Neuronal stem cell (in vitro differentiated cells): ENCODE results near the gene MKS1.

Source experiments
- DNase-seq: peaks from one replicate; pipeline ENCODE4 v3.0.0-alpha.2; 2013; ENCODE audit warnings: low spot score
- H2AFZ ChIP-seq: one replicate; pipeline ENCODE4 v1.6.1; 2013; ENCODE audit warnings: mild to moderate bottlenecking, low read length, inconsistent platforms
- H2AK5ac ChIP-seq: 2 replicates; pipeline ENCODE4 v1.6.1; 2013; ENCODE audit warnings: low read depth, mild to moderate bottlenecking, inconsistent platforms, low read length, moderate library complexity, mixed read lengths
- H2BK120ac ChIP-seq: 2 replicates; pipeline ENCODE4 v1.6.1; 2013; ENCODE audit warnings: low read depth, mild to moderate bottlenecking, inconsistent platforms, low read length, moderate library complexity, mixed read lengths
- H2BK12ac ChIP-seq: one replicate; pipeline ENCODE4 v1.6.1; 2013; ENCODE audit warnings: low read length, inconsistent platforms
- H2BK15ac ChIP-seq: 2 replicates; pipeline ENCODE4 v1.6.1; 2013; ENCODE audit warnings: mild to moderate bottlenecking, low read length, inconsistent platforms, mixed read lengths
- H2BK5ac ChIP-seq: one replicate; pipeline ENCODE4 v1.6.1; 2013; ENCODE audit warnings: inconsistent platforms, mild to moderate bottlenecking, low read length, moderate library complexity
- H3K14ac ChIP-seq: one replicate; pipeline ENCODE4 v1.6.1; 2013; ENCODE audit warnings: low read length, inconsistent platforms
- H3K18ac ChIP-seq: 2 replicates; pipeline ENCODE4 v1.6.1; 2013; ENCODE audit warnings: low read length, inconsistent platforms
- H3K23ac ChIP-seq: 2 replicates; pipeline ENCODE4 v1.6.1; 2013; ENCODE audit warnings: low read depth, mild to moderate bottlenecking, mixed read lengths, low read length, inconsistent platforms; ENCODE audit not compliant: poor library complexity
- H3K27ac ChIP-seq: replicated peaks from 3 replicates; pipeline ENCODE4 v1.5.1; 2013; ENCODE audit warnings: low read length, inconsistent platforms
- H3K27me3 ChIP-seq, 3 experiments: 2 replicates each; pipeline ENCODE4 v1.6.1; 2013; ENCODE audit warnings: low read length in 3 of 3, mild to moderate bottlenecking in 2 of 3, inconsistent platforms in 1 of 3, low read depth in 1 of 3, mixed read lengths in 1 of 3, moderate library complexity in 1 of 3; ENCODE audit not compliant: control insufficient read depth in 3 of 3, insufficient read depth in 3 of 3
- H3K36me3 ChIP-seq, 2 donors: replicated peaks in 1 of 2; 2 replicates each; pipeline ENCODE4 v1.6.1; 2013; ENCODE audit warnings: low read length in 2 of 2; ENCODE audit not compliant: control insufficient read depth in 2 of 2, insufficient read depth in 2 of 2
- H3K4ac ChIP-seq: 2 replicates; pipeline ENCODE4 v1.6.1; 2013; ENCODE audit warnings: inconsistent platforms, mild to moderate bottlenecking, low read length, moderate library complexity
- H3K4me1 ChIP-seq, 2 donors: 1 replicate in 1 of 2; 2 replicates in 1 of 2; pipeline ENCODE4 v1.6.1; 2013; ENCODE audit warnings: low read length in 2 of 2, low read depth in 1 of 2; ENCODE audit not compliant: control insufficient read depth in 2 of 2, insufficient read depth in 1 of 2
- H3K4me2 ChIP-seq: one replicate; pipeline ENCODE4 v1.6.1; 2013; ENCODE audit warnings: mild to moderate bottlenecking, low read length, inconsistent platforms; ENCODE audit not compliant: insufficient read depth, poor library complexity, severe bottlenecking
- H3K4me3 ChIP-seq, 2 donors: 2 replicates each; pipeline ENCODE4 v1.5.1; 2013; ENCODE audit warnings: low read length in 2 of 2, mild to moderate bottlenecking in 2 of 2, inconsistent platforms in 1 of 2, moderate library complexity in 1 of 2
- H3K79me1 ChIP-seq: one replicate; pipeline ENCODE4 v1.6.1; 2013; ENCODE audit warnings: low read depth, mild to moderate bottlenecking, inconsistent platforms, low read length, moderate library complexity
- H3K9ac ChIP-seq: one replicate; pipeline ENCODE4 v1.6.1; 2013; ENCODE audit warnings: mild to moderate bottlenecking, low read depth, low read length, inconsistent platforms; ENCODE audit not compliant: poor library complexity
- H3K9me3 ChIP-seq, 2 donors: replicated peaks in 1 of 2; 2 replicates each; pipeline versions ENCODE3 to v1.6.1; 2013; ENCODE audit warnings: low read length in 2 of 2, mild to moderate bottlenecking in 2 of 2, inconsistent platforms in 1 of 2, low read depth in 1 of 2, mixed read lengths in 1 of 2, moderate library complexity in 1 of 2; ENCODE audit not compliant: control insufficient read depth in 2 of 2, insufficient read depth in 1 of 2
- H4K8ac ChIP-seq: one replicate; pipeline ENCODE4 v1.6.1; 2013; ENCODE audit warnings: low read depth, mild to moderate bottlenecking, inconsistent platforms, low read length, moderate library complexity
- H4K91ac ChIP-seq: one replicate; pipeline ENCODE4 v1.6.1; 2013; ENCODE audit warnings: low read length, low read depth, mild to moderate bottlenecking, inconsistent platforms; ENCODE audit not compliant: poor library complexity
- WGBS, 2 donors: extraction: QIAGEN DNeasy Blood & Tissue Kit; methylation state at CpG; one replicate each; pipeline ENCODE4 v1.1.7; 2013; ENCODE audit warnings: missing lambda C conversion rate in 2 of 2, mixed read lengths in 1 of 2; ENCODE audit not compliant: insufficient read length in 2 of 2, insufficient replicate concordance in 1 of 2; ENCODE audit errors: extremely low coverage in 2 of 2; 5-methylcytosine and 5-hydroxymethylcytosine counted together

Gene MKS1

GRCh38 chr17:58236394-58236793 is 17.3 kb upstream of the MKS1 start:
- Histone ChIP-seq H3K9ac (no peak overlapping the region), H4K91ac (no peak overlapping the region), H2BK5ac (no peak overlapping the region), H2BK15ac (no peak overlapping the region), H3K4ac (no peak overlapping the region), H3K9me3 (no peaks in the 10 kb centered on the region), H3K36me3 (no peaks in the 10 kb centered on the region), H3K27me3 (peaks cover 0 to 75% (median 0%) of the 10 kb centered on the region in 3 experiments), H3K4me2 (no peak overlapping the region), H3K27ac (no peak overlapping the region), H3K14ac (no peak overlapping the region), H2BK12ac (no peak overlapping the region), H2AK5ac (no peak overlapping the region), H4K8ac (no peak overlapping the region), H3K4me3 (no peak overlapping the region), H3K23ac (no peak overlapping the region), H2BK120ac (no peak overlapping the region), H3K18ac (no peak overlapping the region), H3K79me1 (no peaks in the 10 kb centered on the region), H2AFZ (no peak overlapping the region), H3K4me1 (peaks cover 0 to 1% of the 10 kb centered on the region in 2 donors)
- no peak for DNase-seq
- no CpG with 5 or more reads among the region's 2 CpGs for WGBS, 2 donors

GRCh38 chr17:58235821-58236220 is 16.8 kb upstream of the MKS1 start:
- Histone ChIP-seq H3K14ac (no peak overlapping the region), H3K4me1 (peaks cover 0 to 1% of the 10 kb centered on the region in 2 donors), H2BK120ac (no peak overlapping the region), H2BK15ac (no peak overlapping the region), H2AK5ac (no peak overlapping the region), H3K4ac (no peak overlapping the region), H3K79me1 (no peaks in the 10 kb centered on the region), H2AFZ (no peak overlapping the region), H2BK5ac (no peak overlapping the region), H3K9me3 (no peaks in the 10 kb centered on the region), H3K4me2 (no peak overlapping the region), H4K91ac (no peak overlapping the region), H3K27ac (no peak overlapping the region), H3K9ac (no peak overlapping the region), H3K27me3 (peaks cover 0 to 71% (median 0%) of the 10 kb centered on the region in 3 experiments), H3K23ac (no peak overlapping the region), H3K36me3 (no peaks in the 10 kb centered on the region), H3K4me3 (no peak overlapping the region), H3K18ac (no peak overlapping the region), H4K8ac (no peak overlapping the region), H2BK12ac (no peak overlapping the region)
- no peak for DNase-seq
- WGBS, 2 donors = no CpG with 5 or more reads among the region's 1 CpG

GRCh38 chr17:58234512-58234911 is 15.5 kb upstream of the MKS1 start:
- H3K36me3 ChIP-seq = no peaks in the 10 kb centered on the region
- peaks cover 0 to 58% (median 0%) of the 10 kb centered on the region in 3 experiments for H3K27me3 ChIP-seq
- peaks cover 0 to 1% of the 10 kb centered on the region in 2 donors for H3K4me1 ChIP-seq
- no peak overlapping the region for H3K23ac ChIP-seq
- no peak overlapping the region for H2BK12ac ChIP-seq
- H3K9ac ChIP-seq = no peak overlapping the region
- no peak overlapping the region for H2AFZ ChIP-seq
- no peak overlapping the region for H2AK5ac ChIP-seq
- no peak overlapping the region for H2BK120ac ChIP-seq
- no peak overlapping the region for H3K27ac ChIP-seq
- no peak overlapping the region for H4K91ac ChIP-seq
- no peaks in the 10 kb centered on the region for H3K9me3 ChIP-seq
- no peak for DNase-seq
- WGBS, 2 donors = no CpG with 5 or more reads among the region's 3 CpGs
- H3K4me3 ChIP-seq = no peak overlapping the region
- H3K18ac ChIP-seq = no peak overlapping the region
- no peak overlapping the region for H2BK15ac ChIP-seq
- no peaks in the 10 kb centered on the region for H3K79me1 ChIP-seq
- no peak overlapping the region for H3K4me2 ChIP-seq
- no peak overlapping the region for H3K14ac ChIP-seq
- no peak overlapping the region for H3K4ac ChIP-seq
- no peak overlapping the region for H4K8ac ChIP-seq
- no peak overlapping the region for H2BK5ac ChIP-seq

GRCh38 chr17:58233543-58233942 is 14.5 kb upstream of the MKS1 start:
- no peak for DNase-seq
- Histone ChIP-seq H2AFZ (no peak overlapping the region), H2BK15ac (no peak overlapping the region), H3K9ac (no peak overlapping the region), H3K14ac (no peak overlapping the region), H3K18ac (no peak overlapping the region), H3K79me1 (no peaks in the 10 kb centered on the region), H3K36me3 (no peaks in the 10 kb centered on the region), H3K23ac (no peak overlapping the region), H2BK5ac (no peak overlapping the region), H3K4me1 (peaks cover 0 to 7% of the 10 kb centered on the region in 2 donors), H3K4ac (no peak overlapping the region), H2BK120ac (no peak overlapping the region), H4K8ac (no peak overlapping the region), H3K4me2 (no peak overlapping the region), H3K27ac (no peak overlapping the region), H3K27me3 (peaks cover 0 to 48% (median 0%) of the 10 kb centered on the region in 3 experiments), H2AK5ac (no peak overlapping the region), H3K9me3 (no peaks in the 10 kb centered on the region), H2BK12ac (no peak overlapping the region), H4K91ac (no peak overlapping the region), H3K4me3 (no peak overlapping the region)
- no CpG with 5 or more reads among the region's 3 CpGs for WGBS, 2 donors
